GM10266 (cell line): ENCODE data around the gene ZSWIM7.

Source experiments
- DNase-seq: peaks from one replicate; pipeline ENCODE4 v3.0.0; 2012; ENCODE audit errors: extremely low spot score
- CTCF ChIP-seq: IDR thresholded peaks from 2 replicates; pipeline ENCODE4 v1.5.1; 2012; ENCODE audit warnings: mild to moderate bottlenecking, low read depth; ENCODE audit not compliant: control insufficient read depth, insufficient read depth; ENCODE audit errors: missing control alignments

ZSWIM7 gene

DNA sequence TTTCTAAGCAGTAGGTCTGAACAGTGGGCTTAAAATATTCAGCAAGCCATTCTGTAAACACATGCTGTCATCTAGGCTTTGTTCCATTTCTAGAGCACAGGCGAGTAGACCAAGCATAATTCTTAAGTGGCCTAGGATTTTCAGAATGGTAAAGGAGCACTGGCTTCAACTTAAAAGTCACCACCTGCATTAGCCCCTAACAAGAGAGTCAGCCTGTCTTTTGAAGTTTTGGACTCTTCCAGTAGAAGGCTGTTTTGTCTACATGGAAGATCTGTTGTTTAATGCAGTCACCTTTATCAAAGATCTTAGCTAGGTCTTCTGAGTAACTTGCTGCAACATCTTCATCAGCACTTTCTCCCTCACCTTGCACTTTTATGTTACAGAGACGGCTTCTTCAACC is 36.8 kb upstream of the ZSWIM7 start:
- TF ChIP-seq CTCF = no peak
- DNase-seq = no peak

DNA sequence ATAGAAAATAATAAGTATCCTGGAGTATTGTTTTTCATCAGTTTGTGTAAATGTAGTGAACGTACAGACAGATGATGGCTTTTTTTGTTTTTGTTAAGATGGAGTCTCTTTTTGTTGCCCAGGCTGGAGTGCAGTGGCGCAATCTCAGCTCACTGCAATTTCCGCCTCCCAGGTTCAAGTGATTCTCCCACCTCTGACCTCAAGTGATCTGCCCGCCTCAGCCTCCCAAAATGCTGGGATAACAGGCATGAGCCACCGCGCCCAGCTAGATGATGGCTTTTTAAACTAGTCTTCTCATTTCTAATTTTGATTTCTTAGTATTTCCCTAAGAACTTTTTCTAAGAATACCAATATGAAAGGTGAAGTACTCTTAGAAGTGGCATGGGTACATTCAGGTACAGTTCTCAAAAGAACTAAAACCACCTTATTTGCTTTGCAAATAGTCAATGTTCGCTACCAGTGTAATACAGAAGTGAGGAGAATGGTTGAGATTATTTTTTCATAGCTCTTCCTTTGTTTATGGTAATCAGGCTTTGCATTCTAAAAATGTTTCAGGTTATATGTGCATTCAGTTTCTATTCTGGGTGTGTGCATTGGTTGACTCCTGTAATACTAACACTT is 34.3 kb upstream of the ZSWIM7 start:
- no peak for DNase-seq
- TF ChIP-seq CTCF = no peak

DNA sequence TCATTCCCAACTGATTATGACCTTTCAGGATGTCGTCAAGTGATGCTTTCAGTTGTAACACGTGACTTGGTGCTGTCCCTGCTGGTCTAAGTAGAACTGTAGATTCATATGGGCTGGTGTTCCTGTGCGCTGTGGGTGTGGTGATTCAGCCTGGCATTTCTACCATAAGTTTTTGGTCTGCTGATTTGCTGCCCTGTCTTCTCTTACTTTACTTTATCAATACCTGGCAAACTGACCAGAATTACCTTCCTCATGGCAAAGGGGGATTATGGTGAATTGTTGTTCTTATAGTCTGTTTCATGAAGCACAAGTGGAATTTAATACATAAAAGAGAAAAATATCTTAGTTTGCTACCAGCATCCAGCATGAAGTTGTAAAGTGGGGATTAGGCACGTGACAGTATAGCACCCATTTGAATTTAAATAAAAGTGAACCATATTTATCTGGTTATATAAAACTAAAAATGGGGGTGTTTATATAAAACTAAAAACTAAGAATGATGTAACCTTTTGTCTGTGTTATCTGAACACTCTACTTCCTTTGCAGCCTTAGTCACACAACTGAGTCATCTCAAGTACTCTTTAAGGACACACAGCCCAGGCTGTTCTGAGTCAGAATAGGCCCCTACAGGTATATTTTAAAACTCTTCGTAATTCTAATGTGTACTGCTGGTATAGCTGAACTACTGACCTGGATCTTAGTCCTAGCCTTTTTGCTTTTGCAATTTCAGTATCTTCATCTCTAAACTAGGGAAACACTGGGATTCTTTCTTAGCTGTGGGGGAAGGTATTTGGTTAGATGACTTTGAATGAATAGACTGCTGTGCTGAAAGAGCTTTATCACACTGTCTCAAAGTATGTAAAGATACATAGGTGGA is 28.4 kb upstream of the ZSWIM7 start:
- DNase-seq = peak; percentile 47

GRCh38 chr17:16026895-16027294 is 27.4 kb upstream of the ZSWIM7 start:
- no peak for DNase-seq
- no peak for TF ChIP-seq CTCF

More for the DNA sequence above, 28.4 kb upstream of the ZSWIM7 start:
- no peak for TF ChIP-seq CTCF

GRCh38 chr17:16025202-16025601 is 25.7 kb upstream of the ZSWIM7 start:
- no peak for DNase-seq
- TF ChIP-seq CTCF = no peak

- TF ChIP-seq CTCF = no peak
- no peak for DNase-seq
Measured at GRCh38 chr17:16023881-16024280, 24.4 kb upstream of the ZSWIM7 start.

DNA sequence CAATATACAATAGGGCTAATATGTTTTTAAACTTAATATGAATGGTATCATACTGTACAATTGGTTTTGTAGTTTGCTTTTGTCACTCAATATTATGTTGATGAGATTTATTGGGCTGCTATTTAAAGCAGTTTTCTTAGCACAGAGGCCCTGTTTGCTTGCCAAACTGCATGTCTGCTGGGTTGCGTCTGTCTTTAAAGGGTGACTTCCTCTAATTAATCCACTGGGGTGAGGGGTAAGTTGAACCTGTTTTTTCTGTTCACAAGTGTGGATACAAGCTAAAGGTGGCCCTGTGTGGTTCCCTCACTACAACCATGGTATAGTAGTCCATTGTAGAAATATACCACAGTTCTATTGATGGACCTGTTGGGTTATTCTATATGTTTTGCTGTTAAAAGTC is 19.8 kb upstream of the ZSWIM7 start:
- no peak for DNase-seq

More for the DNA sequence above, 19.8 kb upstream of the ZSWIM7 start:
- TF ChIP-seq CTCF = no peak
